K562 (cell line): ENCODE data around the gene EIF3K. TPM values are rescaled to one million over a fixed set of nuclear protein-coding genes. Genes with fewer than 3 reads are reported as not detected.
A peak's percentile ranks its signal among the peaks of the same experiment; 100 is the strongest.

ENCODE experiments used
- DEAF1 ChIP-seq: fragments of 450-650 bp; formaldehyde crosslinking; IDR thresholded peaks from 2 replicates; pipeline ENCODE4 v1.4.0; 2020; ENCODE audit warnings: mild to moderate bottlenecking, moderate library complexity
- GTF2F1 ChIP-seq: IDR thresholded peaks from 2 replicates; pipeline ENCODE4 v1.6.1; 2011; ENCODE audit warnings: low read depth, low read length, improper control_type of control experiment
- KDM5B ChIP-seq: fragments of 200-600 bp; sonication (generic); IDR thresholded peaks from 2 replicates; pipeline ENCODE4 v1.6.1; 2012; ENCODE audit warnings: low read depth, mild to moderate bottlenecking, moderate library complexity, low read length, control low read depth, inconsistent platforms; ENCODE audit not compliant: insufficient replicate concordance
- L3MBTL2 ChIP-seq: fragments of 450-650 bp; IDR thresholded peaks from 2 replicates; pipeline ENCODE4 v1.6.1; 2016; ENCODE audit warnings: mild to moderate bottlenecking, moderate library complexity
- MIER1 ChIP-seq: fragments of 450-650 bp; IDR thresholded peaks from 2 replicates; pipeline ENCODE4 v1.6.1; 2016; ENCODE audit warnings: antibody characterized with exemption, mild to moderate bottlenecking, low read depth
- MTA2 ChIP-seq: fragments of 450-650 bp; IDR thresholded peaks from 2 replicates; pipeline ENCODE4 v1.6.1; 2016; ENCODE audit warnings: low read depth
- NCOA1 ChIP-seq: fragments of 450-650 bp; IDR thresholded peaks from 2 replicates; pipeline ENCODE4 v1.6.1; 2016; ENCODE audit warnings: low read depth
- POLR2H ChIP-seq: IDR thresholded peaks from 2 replicates; pipeline ENCODE4 v1.6.1; 2016; ENCODE audit warnings: missing genetic modification characterization, low read depth, mild to moderate bottlenecking, control low read depth, missing compliant biosample characterization, moderate library complexity
- PTTG1 ChIP-seq: fragments of 450-650 bp; IDR thresholded peaks from 2 replicates; pipeline ENCODE4 v1.6.1; 2016; ENCODE audit warnings: low read depth, mild to moderate bottlenecking, missing genetic modification characterization, missing compliant biosample characterization
- RAD21 ChIP-seq, 2 experiments: fragments of 250-450 bp in 1 of 2; fragments of 450-650 bp in 1 of 2; sonication (Bioruptor Pico) in 1 of 2; formaldehyde crosslinking in 1 of 2; IDR thresholded peaks in 1 of 2; conservative IDR thresholded peaks in 1 of 2; 2 replicates each; pipeline versions ENCODE4 v1.4.0 to v1.8.0; 2020 to 2022; ENCODE audit warnings: mild to moderate bottlenecking in 2 of 2, moderate library complexity in 1 of 2
- TRIM28 ChIP-seq: fragments of 450-650 bp; IDR thresholded peaks from 2 replicates; pipeline ENCODE4 v1.6.1; 2017
- ZNF551 ChIP-seq: fragments of 250-450 bp; sonication (Bioruptor Pico); IDR thresholded peaks from 2 replicates; pipeline ENCODE4 v1.5.0; 2021; ENCODE audit warnings: mild to moderate bottlenecking, moderate library complexity
- polyA plus RNA-seq, 8 experiments: library from polyadenylated mRNA; depleted of rRNA in 4 of 8; stranded (reverse) in 5 of 8; unstranded in 3 of 8; fragments of >200 nt; fragmentation: Nextera tagmentation in 2 of 8; fragmentation: Illumina TruSeq in 1 of 8; extraction: Ambion mirVana in 2 of 8; extraction: Trizol in 1 of 8; gene quantifications; 2 replicates each; pipeline versions ENCODE4 v1.2.1 to v1.2.3, GENCODE V29; 2011 to 2014; ENCODE audit warnings: inconsistent platforms in 1 of 8, missing spikeins in 1 of 8
- total RNA-seq, 7 experiments: library from RNA; depleted of rRNA in 6 of 7; stranded (reverse); fragments of >200 nt in 6 of 7; fragmentation: Illumina TruSeq in 2 of 7; extraction: Trizol in 2 of 7; gene quantifications; 2 replicates each; pipeline versions ENCODE4 v1.2.1 to v1.2.3, GENCODE V29; 2011 to 2021; ENCODE audit warnings: low replicate concordance in 1 of 7
- TF ChIP-seq, protein P1 (sequence below): fragments of 450-650 bp; formaldehyde crosslinking; IDR thresholded peaks from 2 replicates; pipeline ENCODE4 v1.4.0; 2020; ENCODE audit warnings: mild to moderate bottlenecking, moderate library complexity

EIF3K gene
- total and polyA plus RNA-seq, 9 of the 15 experiments (the other 6 are each of a cell fraction or from before 2014, with no cell fraction given): 387 to 1,827 (median 733) TPM

DNA sequence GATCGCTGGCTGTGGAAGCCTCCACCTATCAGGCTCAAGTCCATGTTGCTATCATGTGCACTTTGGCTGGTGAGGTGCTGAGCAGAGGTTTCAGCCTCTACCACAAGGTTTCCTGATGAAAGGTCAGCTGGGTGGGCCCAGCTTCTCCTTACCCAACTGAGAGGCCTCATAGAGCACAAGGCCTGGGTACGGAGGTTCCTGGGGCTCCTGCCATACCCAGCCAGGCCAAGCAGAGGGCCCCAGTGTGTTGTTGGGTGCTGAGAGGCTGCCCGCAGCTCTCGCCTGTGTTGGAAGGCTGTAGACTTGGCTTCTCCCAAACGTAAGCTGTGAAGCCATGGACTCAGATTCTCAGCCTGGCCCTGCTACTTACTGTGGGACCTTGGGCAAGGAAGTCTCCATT, 56.6 kb downstream of the EIF3K start (continued):
- TF ChIP-seq MTA2 (0 out of 2 replicates have a peak, but pooled peaks have one; percentile 3), TRIM28 (no peak), RAD21 (CRISPR knock-in tag; conservative IDR thresholded peaks at IDR 0.05 in 1 of 2, IDR thresholded peaks at IDR 0.05 in 1 of 2) (peak in 1 of 2 experiments; percentile 43; a peak in 3 of 4 replicates), L3MBTL2 (peak; percentile 44), MIER1 (no peak), POLR2H (tag) (no peak), GTF2F1 (no peak), KDM5B (no peak), NCOA1 (no peak), PTTG1 (tag) (no peak), DEAF1 (CRISPR knock-in tag) (no peak), ZNF551 (CRISPR knock-in tag) (no peak)
- TF ChIP-seq, protein P1, sequence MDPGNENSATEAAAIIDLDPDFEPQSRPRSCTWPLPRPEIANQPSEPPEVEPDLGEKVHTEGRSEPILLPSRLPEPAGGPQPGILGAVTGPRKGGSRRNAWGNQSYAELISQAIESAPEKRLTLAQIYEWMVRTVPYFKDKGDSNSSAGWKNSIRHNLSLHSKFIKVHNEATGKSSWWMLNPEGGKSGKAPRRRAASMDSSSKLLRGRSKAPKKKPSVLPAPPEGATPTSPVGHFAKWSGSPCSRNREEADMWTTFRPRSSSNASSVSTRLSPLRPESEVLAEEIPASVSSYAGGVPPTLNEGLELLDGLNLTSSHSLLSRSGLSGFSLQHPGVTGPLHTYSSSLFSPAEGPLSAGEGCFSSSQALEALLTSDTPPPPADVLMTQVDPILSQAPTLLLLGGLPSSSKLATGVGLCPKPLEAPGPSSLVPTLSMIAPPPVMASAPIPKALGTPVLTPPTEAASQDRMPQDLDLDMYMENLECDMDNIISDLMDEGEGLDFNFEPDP: peak; percentile 18; the same call in 1 of the 2 replicates
